HG02571 (cell line): ENCODE measurements around the gene CDH4.

ENCODE experiments used
- ATAC-seq: cut with Tn5 transposase; IDR thresholded peaks from one replicate; pipeline ENCODE4 v1.9.1; 2021; ENCODE audit warnings: mild to moderate bottlenecking, moderate library complexity; ENCODE audit not compliant: unreplicated experiment

The CDH4 gene

GRCh38 chr20:61895016-61895415 lies 643.0 kb downstream of the CDH4 start:
- ATAC-seq: no peak

- no peak for ATAC-seq
Observed at GRCh38 chr20:61895686-61896057, 643.6 kb downstream of the CDH4 start.

- no peak for ATAC-seq
Observed at GRCh38 chr20:61896058-61896961, 644.2 kb downstream of the CDH4 start.

- no peak for ATAC-seq
Observed at GRCh38 chr20:61897401-61898295, 645.6 kb downstream of the CDH4 start.

- no peak for ATAC-seq
Observed at GRCh38 chr20:61898405-61898804, 646.3 kb downstream of the CDH4 start.

GRCh38 chr20:61900011-61900944 lies 648.2 kb downstream of the CDH4 start:
- ATAC-seq: no peak

- ATAC-seq: no peak
Observed at GRCh38 chr20:61900945-61901293, 648.9 kb downstream of the CDH4 start.

- no peak for ATAC-seq
Observed at GRCh38 chr20:61901392-61902220, 649.5 kb downstream of the CDH4 start.

GRCh38 chr20:61902221-61902869 lies 650.3 kb downstream of the CDH4 start:
- no peak for ATAC-seq

GRCh38 chr20:61903575-61904340 lies 651.7 kb downstream of the CDH4 start:
- ATAC-seq: no peak

- no peak for ATAC-seq
Observed at GRCh38 chr20:61904456-61904855, 652.4 kb downstream of the CDH4 start.

- no peak for ATAC-seq
Observed at GRCh38 chr20:61905781-61906523, 653.9 kb downstream of the CDH4 start.

- ATAC-seq: no peak
Observed at GRCh38 chr20:61907081-61907891, 655.2 kb downstream of the CDH4 start.

- no peak for ATAC-seq
Observed at GRCh38 chr20:61908057-61909026, 656.3 kb downstream of the CDH4 start.

- ATAC-seq: no peak
Observed at GRCh38 chr20:61909028-61909427, 657.0 kb downstream of the CDH4 start.

- no peak for ATAC-seq
Observed at GRCh38 chr20:61909821-61910220, 657.8 kb downstream of the CDH4 start.
